HUES64 (cell line): ENCODE measurements around the gene PRPS1.

Experiments
- H3K27ac ChIP-seq: 2 replicates; pipeline ENCODE4 v1.7.0; 2013; ENCODE audit warnings: low read depth, low read length, inconsistent platforms
- H3K27me3 ChIP-seq: 2 replicates; pipeline ENCODE4 v1.6.1; 2013; ENCODE audit warnings: mild to moderate bottlenecking, low read length; ENCODE audit not compliant: insufficient read depth
- H3K36me3 ChIP-seq: 2 replicates; pipeline ENCODE4 v1.6.1; 2013; ENCODE audit warnings: mild to moderate bottlenecking, low read length; ENCODE audit not compliant: insufficient read depth
- H3K4me1 ChIP-seq: 2 replicates; pipeline ENCODE4 v1.6.1; 2013; ENCODE audit warnings: mild to moderate bottlenecking, low read length, moderate library complexity; ENCODE audit not compliant: insufficient read depth
- H3K4me3 ChIP-seq: 2 replicates; pipeline ENCODE4 v1.5.1; 2013; ENCODE audit warnings: mild to moderate bottlenecking, low read length, moderate library complexity
- H3K9ac ChIP-seq: 2 replicates; pipeline ENCODE4 v1.6.1; 2013; ENCODE audit warnings: mild to moderate bottlenecking, low read depth, low read length
- H3K9me3 ChIP-seq: 2 replicates; pipeline ENCODE4 v1.6.1; 2013; ENCODE audit warnings: low read depth, low read length; ENCODE audit not compliant: insufficient read depth
- WGBS: fragments of 150-250, 120-280 bp; methylation state at CpG from one replicate; pipeline ENCODE4 v1.1.7; 2013; ENCODE audit warnings: missing lambda C conversion rate; 5-methylcytosine and 5-hydroxymethylcytosine counted together

Gene PRPS1

GRCh38 chrX:107675365-107675654, 47.0 kb downstream of the PRPS1 start:
- no peaks in the 10 kb centered on the region for H3K9me3 ChIP-seq
- H3K27ac ChIP-seq = no peak overlapping the region
- peaks cover 3% of the 10 kb centered on the region for H3K27me3 ChIP-seq
- no peaks in the 10 kb centered on the region for H3K36me3 ChIP-seq
- no peak overlapping the region for H3K4me3 ChIP-seq
- H3K9ac ChIP-seq = no peak overlapping the region
- no CpG with 5 or more reads among the region's 1 CpG for WGBS
- peaks cover 4% of the 10 kb centered on the region; the same call in 1 of the 2 replicates for H3K4me1 ChIP-seq

DNA sequence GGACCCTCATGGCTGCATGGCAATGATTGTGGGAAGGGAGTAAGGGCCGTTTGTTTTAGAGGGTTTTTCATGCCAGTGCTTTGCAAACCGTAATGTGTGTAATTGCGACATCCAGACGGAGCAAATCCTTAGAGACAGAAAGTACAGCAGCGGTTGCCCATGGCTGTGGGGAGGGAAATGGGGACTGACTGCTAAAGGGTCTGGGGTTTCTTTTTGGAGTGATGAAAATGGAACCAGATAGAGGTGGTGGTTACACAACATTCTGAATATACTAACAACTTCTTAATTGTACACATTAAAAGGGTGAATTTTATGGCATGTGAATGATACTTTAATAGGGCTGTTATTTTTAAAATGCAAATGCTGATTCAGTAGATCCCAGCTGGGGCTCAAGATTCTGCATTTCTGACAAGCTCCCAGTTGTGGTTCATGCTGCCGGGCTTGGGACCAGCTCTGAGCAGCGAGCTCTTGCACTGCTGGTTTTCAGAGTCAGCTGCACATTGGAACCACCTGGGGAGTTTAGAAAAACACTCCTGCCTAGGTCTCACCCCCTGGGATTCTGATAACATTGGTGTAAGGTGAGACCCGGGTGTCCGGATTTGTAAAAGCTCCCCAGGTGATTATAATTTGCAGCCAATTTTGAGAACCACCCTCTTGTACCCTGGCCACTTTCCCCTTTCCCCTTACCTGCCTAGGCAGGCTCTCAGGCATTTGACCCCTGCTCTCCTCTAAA, 47.7 kb downstream of the PRPS1 start:
- Histone ChIP-seq H3K36me3 (no peaks in the 10 kb centered on the region), H3K9me3 (no peaks in the 10 kb centered on the region), H3K4me3 (no peak overlapping the region), H3K4me1 (peaks cover 4% of the 10 kb centered on the region; the same call in 1 of the 2 replicates), H3K27ac (no peak overlapping the region), H3K9ac (no peak overlapping the region), H3K27me3 (peaks cover 3% of the 10 kb centered on the region)
- 52% methylated on average over 9 of the region's 9 CpGs for WGBS

DNA sequence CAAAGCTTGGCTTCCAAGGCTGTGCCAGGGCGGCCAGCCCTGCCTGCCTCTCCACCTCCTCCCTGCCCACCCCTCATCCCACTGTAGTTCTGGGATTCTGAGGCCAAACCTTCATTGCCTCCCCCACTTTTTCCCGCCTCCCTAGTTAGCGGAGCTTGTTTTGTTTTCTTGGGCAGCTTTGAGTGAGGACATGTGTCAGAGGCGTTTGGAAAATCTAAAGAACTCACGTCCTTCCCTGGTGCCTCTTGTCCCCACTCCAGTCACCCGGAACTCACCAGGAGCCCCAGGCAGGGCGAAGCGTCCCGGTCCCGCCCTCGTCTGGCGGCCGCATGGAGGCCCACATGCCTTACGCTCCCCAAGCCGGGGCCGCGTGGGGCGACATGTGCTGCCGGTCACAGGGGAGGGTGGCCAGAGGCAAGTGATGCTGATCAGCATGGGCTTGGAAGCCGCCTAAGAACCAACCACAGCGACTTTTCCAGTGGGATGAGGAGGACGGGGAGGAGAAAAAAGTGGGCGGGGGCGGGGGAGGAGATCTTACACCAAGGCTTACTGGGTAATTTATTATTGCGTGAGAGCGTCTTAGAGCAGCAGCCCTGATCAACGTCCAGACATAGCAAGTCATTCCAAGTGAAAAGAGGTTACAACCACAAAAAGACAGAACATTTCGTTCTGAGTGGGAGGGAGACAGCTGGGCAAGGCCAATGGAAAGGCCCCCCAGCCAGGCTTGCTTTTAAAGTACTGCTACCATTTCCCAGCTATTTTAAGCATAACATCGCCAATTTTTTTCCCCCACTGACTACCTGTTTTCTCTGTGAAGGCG, 48.5 kb downstream of the PRPS1 start:
- no peaks in the 10 kb centered on the region for H3K36me3 ChIP-seq
- H3K27ac ChIP-seq = no peak overlapping the region
- H3K9me3 ChIP-seq = no peaks in the 10 kb centered on the region
- WGBS = 64% methylated on average over 28 of the region's 30 CpGs
- peaks cover 4% of the 10 kb centered on the region; the same call in 1 of the 2 replicates for H3K4me1 ChIP-seq
- H3K4me3 ChIP-seq = no peak overlapping the region
- H3K27me3 ChIP-seq = peaks cover 3% of the 10 kb centered on the region
- H3K9ac ChIP-seq = no peak overlapping the region

- no peak overlapping the region for H3K27ac ChIP-seq
- no peak overlapping the region for H3K4me3 ChIP-seq
- H3K9me3 ChIP-seq = no peaks in the 10 kb centered on the region
- H3K4me1 ChIP-seq = peaks cover 4% of the 10 kb centered on the region; the same call in 1 of the 2 replicates
- H3K36me3 ChIP-seq = no peaks in the 10 kb centered on the region
- H3K27me3 ChIP-seq = peaks cover 3% of the 10 kb centered on the region
- 62% methylated on average over 8 of the region's 10 CpGs for WGBS
- H3K9ac ChIP-seq = no peak overlapping the region
These were observed 49.2 kb downstream of the PRPS1 start for GRCh38 chrX:107677501-107677901.

DNA sequence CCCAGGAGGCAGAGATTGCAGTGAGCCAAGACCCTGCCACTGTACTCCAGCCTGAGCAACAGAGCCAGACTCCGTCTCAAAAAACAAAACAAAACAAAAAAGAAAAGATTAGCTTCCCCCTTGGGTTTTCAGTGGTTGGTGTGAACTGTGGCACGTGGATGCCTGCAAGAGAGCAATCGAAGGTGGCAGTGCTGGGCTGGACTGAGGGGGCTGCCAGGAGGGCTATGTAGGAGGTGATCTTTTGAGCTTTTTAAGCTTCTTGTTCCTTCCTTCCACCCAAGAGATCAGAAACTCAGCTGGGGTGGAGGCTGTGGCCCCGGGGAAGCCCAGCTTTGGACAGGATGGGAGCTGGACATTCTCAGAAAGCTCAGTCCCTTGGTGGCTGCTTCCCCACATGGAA, 49.6 kb downstream of the PRPS1 start:
- H3K36me3 ChIP-seq = no peaks in the 10 kb centered on the region
- H3K27me3 ChIP-seq = peaks cover 3% of the 10 kb centered on the region
- H3K27ac ChIP-seq = no peak overlapping the region
- no peak overlapping the region for H3K9ac ChIP-seq
- H3K9me3 ChIP-seq = no peaks in the 10 kb centered on the region
- no peak overlapping the region for H3K4me3 ChIP-seq
- peaks cover 4% of the 10 kb centered on the region; the same call in 1 of the 2 replicates for H3K4me1 ChIP-seq
- WGBS = 87% methylated on average over 3 of the region's 4 CpGs

- no peak overlapping the region for H3K9ac ChIP-seq
- H3K4me3 ChIP-seq = no peak overlapping the region
- H3K36me3 ChIP-seq = no peaks in the 10 kb centered on the region
- peaks cover 3% of the 10 kb centered on the region for H3K27me3 ChIP-seq
- no peaks in the 10 kb centered on the region for H3K9me3 ChIP-seq
- WGBS = 88% methylated on average over 8 of the region's 8 CpGs
- no peak overlapping the region for H3K27ac ChIP-seq
- peaks cover 4% of the 10 kb centered on the region; the same call in 1 of the 2 replicates for H3K4me1 ChIP-seq
These were observed 50.8 kb downstream of the PRPS1 start for GRCh38 chrX:107678957-107679740.

DNA sequence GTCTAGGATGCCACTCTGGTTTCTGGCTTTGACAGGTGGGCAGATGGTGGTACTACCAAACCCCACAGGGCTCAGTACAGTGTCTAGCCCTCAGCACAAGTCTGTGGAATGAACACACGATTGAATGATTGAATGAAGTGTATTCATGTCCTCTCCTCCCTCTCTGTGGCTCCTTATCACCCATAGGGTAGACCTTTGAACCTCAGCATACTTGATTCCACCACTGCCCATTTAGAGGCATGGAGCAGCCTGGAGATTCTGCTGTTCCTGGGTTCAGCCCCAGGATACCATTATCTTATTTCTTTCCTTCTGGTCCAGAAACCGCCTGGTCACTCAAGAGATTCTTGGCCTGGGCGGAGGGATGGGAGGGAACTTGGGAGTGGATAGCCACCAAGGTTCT, 53.9 kb downstream of the PRPS1 start:
- no peaks in the 10 kb centered on the region for H3K36me3 ChIP-seq
- no peak overlapping the region for H3K4me3 ChIP-seq
- H3K27ac ChIP-seq = no peak overlapping the region
- no peak overlapping the region for H3K9ac ChIP-seq
- no peaks in the 10 kb centered on the region for H3K9me3 ChIP-seq
- no CpG with 5 or more reads among the region's 3 CpGs for WGBS
- H3K4me1 ChIP-seq = no peaks in the 10 kb centered on the region
- H3K27me3 ChIP-seq = peaks cover under 1% of the 10 kb centered on the region

GRCh38 chrX:107683124-107683895, 55.0 kb downstream of the PRPS1 start:
- Histone ChIP-seq H3K9ac (no peak overlapping the region), H3K36me3 (no peaks in the 10 kb centered on the region), H3K4me1 (no peaks in the 10 kb centered on the region), H3K27ac (no peak overlapping the region), H3K4me3 (no peak overlapping the region), H3K9me3 (no peaks in the 10 kb centered on the region), H3K27me3 (no peaks in the 10 kb centered on the region; the same call in none of the 2 replicates)
- 65% methylated on average over 4 of the region's 4 CpGs for WGBS

DNA sequence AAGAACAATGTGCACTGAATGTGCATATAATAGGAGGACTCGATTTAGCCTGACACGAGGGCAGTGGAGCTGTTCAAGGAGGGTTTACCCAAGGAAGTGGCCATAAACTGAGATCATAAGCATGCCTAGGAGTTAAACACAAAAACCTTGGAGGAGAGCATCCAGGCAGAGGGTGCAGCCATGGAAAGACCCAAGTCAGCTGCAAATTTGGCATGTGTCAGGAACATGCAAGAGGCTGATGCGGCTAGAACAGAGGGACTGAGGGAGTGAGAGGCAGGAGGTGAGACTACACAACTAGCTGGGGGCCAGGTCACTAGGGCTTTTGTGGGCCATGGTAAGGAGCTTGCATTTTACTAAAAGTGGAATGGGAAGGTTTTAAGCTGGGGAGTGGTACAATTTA, 55.6 kb downstream of the PRPS1 start:
- H3K9me3 ChIP-seq = no peaks in the 10 kb centered on the region
- H3K36me3 ChIP-seq = no peaks in the 10 kb centered on the region
- H3K27ac ChIP-seq = no peak overlapping the region
- no peak overlapping the region for H3K9ac ChIP-seq
- H3K4me3 ChIP-seq = no peak overlapping the region
- H3K27me3 ChIP-seq = no peaks in the 10 kb centered on the region; the same call in 1 of the 2 replicates
- no peaks in the 10 kb centered on the region for H3K4me1 ChIP-seq
- WGBS = 94% methylated on average over 3 of the region's 3 CpGs

DNA sequence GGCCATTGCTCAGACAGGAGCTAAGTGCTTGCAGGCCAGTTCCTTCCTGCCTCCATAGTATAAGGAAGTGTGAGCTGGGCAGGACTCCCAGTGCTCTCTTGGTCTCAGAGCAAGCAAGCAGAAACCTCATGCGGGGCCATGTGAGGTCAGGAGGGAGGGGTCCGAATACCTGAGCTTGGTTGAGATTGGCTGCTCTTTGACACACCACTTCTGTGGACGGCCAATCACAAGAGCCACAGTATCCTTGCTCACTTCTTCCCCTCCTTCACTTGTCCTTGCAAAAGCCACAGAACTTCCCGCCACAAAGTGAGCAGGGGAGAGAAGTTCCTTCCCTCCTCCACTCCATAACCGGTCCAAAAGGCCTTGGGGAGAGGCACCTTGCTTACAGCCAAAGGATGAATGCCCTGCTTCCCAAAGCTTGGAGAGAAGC, 56.7 kb downstream of the PRPS1 start:
- WGBS = 60% methylated on average over 5 of the region's 5 CpGs
- Histone ChIP-seq H3K9ac (no peak overlapping the region), H3K36me3 (no peaks in the 10 kb centered on the region), H3K27me3 (no peaks in the 10 kb centered on the region; the same call in 1 of the 2 replicates), H3K9me3 (no peaks in the 10 kb centered on the region), H3K4me1 (no peaks in the 10 kb centered on the region), H3K27ac (no peak overlapping the region), H3K4me3 (no peak overlapping the region)
